Measurements from ENCODE around the gene NAA80. TPM values are rescaled to one million over a fixed set of nuclear protein-coding genes. Genes with fewer than 3 reads are reported as not detected.
A peak's percentile ranks its signal among the peaks of the same experiment; 100 is the strongest.
"Not testable (repeated sequence)": the region's sequence is repeated elsewhere in the genome, so short reads cannot be mapped to it uniquely, and the experiment has no call there.

The NAA80 gene
- total and polyA plus RNA-seq, 12 donors = 6.4 to 13.5 (median 8.2) TPM

DNA sequence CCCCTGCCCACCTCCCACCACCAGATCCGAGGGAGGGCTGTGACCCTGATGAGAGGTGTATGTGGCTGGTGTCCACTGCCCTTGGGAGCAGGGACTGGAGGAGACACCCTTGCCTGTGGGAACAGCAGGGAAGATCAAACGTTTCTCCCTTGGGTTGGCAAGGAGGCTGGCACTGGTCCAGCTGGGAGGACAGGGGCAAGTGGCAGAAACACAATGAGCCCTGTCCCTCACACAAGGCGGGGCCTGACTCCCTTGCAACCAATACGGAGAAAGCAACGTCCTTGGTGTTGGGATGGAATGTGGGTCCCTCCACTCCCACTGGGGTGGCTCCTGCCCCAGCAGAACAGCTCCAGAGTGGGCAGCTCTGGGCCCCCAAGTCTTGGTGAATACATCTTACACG, 18.1 kb upstream of the NAA80 start:
- Histone ChIP-seq H3K27ac (peak overlapping the region in 7 of 10 donors; percentile 28 to 99 (median 52)), H3K9me3 (no peaks in the 10 kb centered on the region), H3K4me1 (peaks cover 17 to 59% (median 49%) of the 10 kb centered on the region in 9 donors), H3K36me3 (peaks cover 0 to 58% (median 33%) of the 10 kb centered on the region in 9 donors), H3K4me3 (peak overlapping the region in 2 of 10 donors; percentile 5 to 74), H3K27me3 (no peaks in the 10 kb centered on the region)
- intact Hi-C loops (cut with DNase I) = no loop called here
- no peak for ATAC-seq
- TF ChIP-seq, protein P1, sequence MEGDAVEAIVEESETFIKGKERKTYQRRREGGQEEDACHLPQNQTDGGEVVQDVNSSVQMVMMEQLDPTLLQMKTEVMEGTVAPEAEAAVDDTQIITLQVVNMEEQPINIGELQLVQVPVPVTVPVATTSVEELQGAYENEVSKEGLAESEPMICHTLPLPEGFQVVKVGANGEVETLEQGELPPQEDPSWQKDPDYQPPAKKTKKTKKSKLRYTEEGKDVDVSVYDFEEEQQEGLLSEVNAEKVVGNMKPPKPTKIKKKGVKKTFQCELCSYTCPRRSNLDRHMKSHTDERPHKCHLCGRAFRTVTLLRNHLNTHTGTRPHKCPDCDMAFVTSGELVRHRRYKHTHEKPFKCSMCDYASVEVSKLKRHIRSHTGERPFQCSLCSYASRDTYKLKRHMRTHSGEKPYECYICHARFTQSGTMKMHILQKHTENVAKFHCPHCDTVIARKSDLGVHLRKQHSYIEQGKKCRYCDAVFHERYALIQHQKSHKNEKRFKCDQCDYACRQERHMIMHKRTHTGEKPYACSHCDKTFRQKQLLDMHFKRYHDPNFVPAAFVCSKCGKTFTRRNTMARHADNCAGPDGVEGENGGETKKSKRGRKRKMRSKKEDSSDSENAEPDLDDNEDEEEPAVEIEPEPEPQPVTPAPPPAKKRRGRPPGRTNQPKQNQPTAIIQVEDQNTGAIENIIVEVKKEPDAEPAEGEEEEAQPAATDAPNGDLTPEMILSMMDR (IDR thresholded peaks at IDR 0.05) = no peak
- 56 to 58% methylated on average over 6 of the region's 6 CpGs for WGBS, 2 donors
- DNase-seq = no peak

DNA sequence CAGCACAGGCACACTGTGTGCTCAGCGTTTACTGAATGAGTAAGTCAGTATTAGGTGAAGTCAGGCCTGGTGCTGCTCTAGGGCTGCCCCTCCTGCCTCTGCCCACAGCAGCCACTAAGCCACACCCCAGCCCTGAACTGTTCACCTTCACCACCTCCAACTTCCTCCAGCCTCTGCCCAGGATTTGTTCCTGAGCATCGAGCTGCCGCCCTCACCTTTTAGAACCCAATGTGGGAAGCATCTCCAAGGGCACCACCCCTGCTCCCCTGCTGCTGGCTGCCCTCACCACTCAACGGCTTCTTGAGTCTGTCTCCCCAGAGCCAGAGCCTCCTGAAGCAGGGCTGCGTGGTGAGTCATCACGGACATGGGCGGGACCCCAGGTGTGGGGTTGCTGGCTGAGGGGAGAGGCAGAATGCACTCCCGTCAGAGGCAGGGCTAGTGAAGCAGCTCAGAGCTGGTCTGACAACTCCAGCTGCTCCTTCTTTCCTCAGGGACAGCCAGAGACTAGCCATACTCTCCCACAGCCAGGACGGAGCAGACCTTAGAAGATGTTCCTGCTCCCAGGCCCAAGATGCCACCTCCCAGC, 17.5 kb upstream of the NAA80 start:
- peaks cover 13 to 53% (median 43%) of the 10 kb centered on the region in 9 donors for H3K4me1 ChIP-seq
- H3K4me3 ChIP-seq = peak overlapping the region in 1 of 10 donors; percentile 5
- H3K27ac ChIP-seq = peak overlapping the region in 7 of 10 donors; percentile 27 to 99 (median 45)
- no peaks in the 10 kb centered on the region for H3K27me3 ChIP-seq
- intact Hi-C loops (cut with DNase I) = no loop called here
- H3K36me3 ChIP-seq = peaks cover 0 to 58% (median 33%) of the 10 kb centered on the region in 9 donors
- ATAC-seq = no peak
- TF ChIP-seq, protein P1 (IDR thresholded peaks at IDR 0.05) = no peak
- WGBS, 2 donors = 70 to 72% methylated on average over 9 of the region's 9 CpGs
- H3K9me3 ChIP-seq = no peaks in the 10 kb centered on the region
- DNase-seq = no peak

DNA sequence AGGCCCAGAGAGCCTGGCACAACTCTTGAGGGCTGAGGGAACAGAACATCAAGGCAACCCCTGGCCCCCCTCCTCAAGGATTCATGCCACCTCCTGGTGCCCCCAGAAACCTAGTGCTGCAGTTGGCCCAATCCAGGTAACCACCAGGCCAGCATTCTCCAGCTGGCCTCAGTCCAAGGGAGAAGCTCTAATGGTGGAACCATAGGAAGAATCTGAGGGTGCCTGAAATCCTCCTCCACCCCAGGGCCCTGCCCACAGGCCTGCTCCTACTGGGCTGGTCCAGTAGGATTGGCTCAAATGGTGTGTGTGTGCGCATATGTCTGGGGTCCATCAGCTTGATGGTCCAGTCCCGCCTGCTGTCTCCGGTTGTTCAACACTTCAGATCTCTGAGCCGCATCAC, 15.6 kb upstream of the NAA80 start:
- H3K27ac ChIP-seq = peak overlapping the region in 2 of 10 donors; percentile 4 to 44

DNA sequence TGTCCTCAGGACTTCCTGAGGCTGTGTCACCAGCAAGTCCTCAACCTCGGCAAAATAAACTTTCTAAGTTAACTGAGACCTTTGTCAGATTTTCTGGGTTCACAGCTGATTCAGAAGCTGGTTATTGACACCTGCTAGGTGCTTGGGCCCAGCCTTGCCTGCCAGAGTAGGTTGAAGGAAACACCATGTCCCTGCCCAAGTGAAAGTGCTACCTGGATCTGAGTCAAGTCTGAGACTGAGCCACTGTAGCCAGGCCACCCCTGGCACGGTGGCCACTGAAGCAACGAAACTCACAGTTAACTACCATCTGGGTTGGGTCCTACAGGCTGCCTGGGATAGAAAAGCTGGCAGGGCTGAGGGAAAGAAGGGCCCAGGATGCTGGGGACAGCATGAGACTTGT, 15.1 kb upstream of the NAA80 start:
- TF ChIP-seq, protein P1 (IDR thresholded peaks at IDR 0.05) = no peak
- ATAC-seq (peak in 2 of 8 donors; percentile 4 to 14), DNase-seq (no peak)
- Histone ChIP-seq H3K9me3 (no peaks in the 10 kb centered on the region), H3K4me3 (no peak overlapping the region), H3K4me1 (peaks cover 8 to 39% (median 27%) of the 10 kb centered on the region in 9 donors), H3K27ac (peak overlapping the region in 2 of 10 donors; percentile 4 to 44), H3K27me3 (no peaks in the 10 kb centered on the region), H3K36me3 (peaks cover 0 to 54% (median 33%) of the 10 kb centered on the region in 9 donors)
- 58 to 83% methylated on average over 3 of the region's 3 CpGs for WGBS, 2 donors
- intact Hi-C loops (cut with DNase I) = no loop called here

More for the DNA sequence above, 15.6 kb upstream of the NAA80 start:
- Histone ChIP-seq H3K36me3 (peaks cover 0 to 54% (median 33%) of the 10 kb centered on the region in 9 donors), H3K9me3 (no peaks in the 10 kb centered on the region), H3K27me3 (no peaks in the 10 kb centered on the region), H3K4me1 (peaks cover 8 to 44% (median 31%) of the 10 kb centered on the region in 9 donors), H3K4me3 (no peak overlapping the region)
- intact Hi-C loops (cut with DNase I) = no loop called here
- TF ChIP-seq, protein P1 (IDR thresholded peaks at IDR 0.05) = no peak
- 96 to 99% methylated on average over 4 of the region's 4 CpGs for WGBS, 2 donors
- DNase-seq = no peak
- ATAC-seq = peak in 5 of 8 donors; percentile 3 to 25 (median 17)

DNA sequence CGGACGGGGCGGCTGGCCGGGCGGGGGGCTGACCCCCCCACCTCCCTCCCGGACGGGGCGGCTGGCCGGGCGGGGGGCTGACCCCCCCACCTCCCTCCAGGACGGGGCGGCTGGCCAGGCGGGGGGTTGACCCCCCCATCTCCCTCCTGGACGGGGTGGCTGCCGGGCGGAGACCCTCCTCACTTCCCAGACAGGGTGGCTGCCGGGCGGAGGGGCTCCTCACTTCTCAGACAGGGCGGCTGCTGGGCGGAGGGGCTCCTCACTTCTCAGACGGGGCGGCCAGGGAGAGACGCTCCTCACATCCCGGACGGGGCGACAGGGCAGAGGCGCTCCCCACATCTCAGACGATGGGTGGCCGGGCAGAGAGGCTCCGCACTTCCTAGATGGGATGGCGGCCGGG, 12.8 kb upstream of the NAA80 start:
- Histone ChIP-seq H3K36me3 (peaks cover 0 to 40% (median 10%) of the 10 kb centered on the region in 9 donors), H3K4me1 (peaks cover 0 to 16% (median 6%) of the 10 kb centered on the region in 9 donors)
- DNase-seq; H3K27me3 ChIP-seq; ATAC-seq; H3K9me3 ChIP-seq; H3K4me3 ChIP-seq; intact Hi-C loops (cut with DNase I); H3K27ac ChIP-seq: not testable (repeated sequence)
- 89 to 91% methylated on average over 29 to 32 of the region's 32 CpGs for WGBS, 2 donors
